HG03108 (cell line): ENCODE results near the gene KCNK13.
"Not testable (repeated sequence)": the region's sequence is repeated elsewhere in the genome, so short reads cannot be mapped to it uniquely, and the experiment has no call there.

ENCODE experiments used
- ATAC-seq: cut with Tn5 transposase; IDR thresholded peaks from one replicate; pipeline ENCODE4 v1.9.1; 2021; ENCODE audit warnings: moderate library complexity; ENCODE audit not compliant: unreplicated experiment

KCNK13 gene

GRCh38 chr14:90061685-90062126 is at the start of gene KCNK13:
TSS of gene KCNK13 (plus strand) at chr14:90061994. CDS start at chr14:90062206, 212 bp downstream.
- ATAC-seq: no peak

GRCh38 chr14:90017371-90017770 is 44.4 kb upstream of the KCNK13 start:
- no peak for ATAC-seq

GRCh38 chr14:90019824-90020523 is 41.8 kb upstream of the KCNK13 start:
- ATAC-seq: no peak

GRCh38 chr14:90023176-90023896 is 38.5 kb upstream of the KCNK13 start:
- ATAC-seq: no peak

GRCh38 chr14:90024910-90025309 is 36.9 kb upstream of the KCNK13 start:
- ATAC-seq: no peak

GRCh38 chr14:90026608-90027007 is 35.2 kb upstream of the KCNK13 start:
- not testable (repeated sequence) for ATAC-seq

- no peak for ATAC-seq
Observed at GRCh38 chr14:90027842-90028241, 34.0 kb upstream of the KCNK13 start.

- no peak for ATAC-seq
Observed at GRCh38 chr14:90034156-90034555, 27.6 kb upstream of the KCNK13 start.

- ATAC-seq: no peak
Observed at GRCh38 chr14:90034835-90035525, 26.8 kb upstream of the KCNK13 start.

- no peak for ATAC-seq
Observed at GRCh38 chr14:90039253-90040010, 22.4 kb upstream of the KCNK13 start.

- no peak for ATAC-seq
Observed at GRCh38 chr14:90040411-90040810, 21.4 kb upstream of the KCNK13 start.

- no peak for ATAC-seq
Observed at GRCh38 chr14:90042496-90043252, 19.1 kb upstream of the KCNK13 start.

- no peak for ATAC-seq
Observed at GRCh38 chr14:90045616-90046015, 16.2 kb upstream of the KCNK13 start.

- ATAC-seq: no peak
Observed at GRCh38 chr14:90049390-90049789, 12.4 kb upstream of the KCNK13 start.

GRCh38 chr14:90050271-90050670 is 11.5 kb upstream of the KCNK13 start:
- ATAC-seq: no peak

- ATAC-seq: no peak
Observed at GRCh38 chr14:90053044-90053443, 8.8 kb upstream of the KCNK13 start.

GRCh38 chr14:90054803-90055202 is 7.0 kb upstream of the KCNK13 start:
- ATAC-seq: no peak

- ATAC-seq: no peak
Observed at GRCh38 chr14:90056826-90057225, 5.0 kb upstream of the KCNK13 start.

GRCh38 chr14:90058876-90059458 is 2.8 kb upstream of the KCNK13 start:
- ATAC-seq: no peak
